DLD1 (cell line): Measurements from ENCODE around the gene NRXN3.

Experiments
- in situ Hi-C: cut with HindIII; loops from 2 replicates; pipeline ENCODE4 v1.10.0; 2017; ENCODE audit warnings: low sequenced_read_pairs

Gene NRXN3

DNA sequence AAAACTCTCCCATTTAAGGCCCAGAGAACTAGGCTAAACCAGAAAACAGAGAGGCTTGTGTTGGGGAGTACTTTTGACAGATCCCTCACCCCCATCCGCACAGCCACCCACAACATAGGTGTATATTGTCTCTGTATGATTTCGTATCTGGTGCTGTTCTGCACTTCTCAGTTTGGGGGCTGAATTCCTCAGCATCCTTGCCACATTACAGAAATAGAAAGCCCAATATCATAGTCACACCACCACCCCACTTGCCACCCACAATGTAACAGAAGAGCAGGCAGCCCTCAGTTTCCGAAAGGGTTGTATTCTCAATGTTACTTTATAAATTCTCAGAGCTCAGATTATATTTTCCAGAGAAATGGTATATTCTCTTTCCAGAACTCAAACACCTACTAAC is 1090.2 kb downstream of the NRXN3 start:
- in situ Hi-C loops: no loop called here

DNA sequence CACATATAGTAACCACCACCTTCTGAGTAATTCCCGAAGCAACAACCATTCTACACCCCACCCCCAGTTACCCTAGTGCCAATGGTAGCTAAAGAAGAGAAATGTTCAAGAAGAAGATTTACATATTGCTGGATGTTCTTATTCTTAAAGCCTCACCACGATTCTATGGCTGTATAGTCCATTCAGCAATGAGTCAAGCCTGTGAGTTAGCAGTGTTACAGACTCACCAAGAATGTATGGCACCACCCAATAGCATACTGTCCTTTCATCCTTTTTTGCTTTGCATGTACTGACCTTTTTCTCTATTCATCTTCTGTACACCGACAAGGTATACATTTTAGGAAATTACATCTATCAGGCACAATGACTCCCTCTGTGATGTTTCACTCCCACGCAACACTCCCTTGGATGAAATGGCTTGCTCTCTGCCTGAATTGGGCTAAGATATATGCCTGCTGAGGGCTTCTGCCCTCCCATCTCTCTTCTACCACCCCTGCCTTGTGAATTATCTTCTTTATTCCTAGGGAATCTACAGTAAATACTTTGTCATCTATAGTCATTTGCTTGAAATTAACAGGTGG is 1095.3 kb downstream of the NRXN3 start:
- in situ Hi-C loops: no loop called here

- in situ Hi-C loops: no loop called here
These were observed 1100.2 kb downstream of the NRXN3 start for GRCh38 chr14:79270361-79270760.

GRCh38 chr14:79271122-79271521 is 1100.9 kb downstream of the NRXN3 start:
- in situ Hi-C loops: no loop called here

- in situ Hi-C loops: no loop called here
These were observed 1104.6 kb downstream of the NRXN3 start for GRCh38 chr14:79274641-79275291.

GRCh38 chr14:79275292-79275655 is 1105.1 kb downstream of the NRXN3 start:
- in situ Hi-C loops: no loop called here

DNA sequence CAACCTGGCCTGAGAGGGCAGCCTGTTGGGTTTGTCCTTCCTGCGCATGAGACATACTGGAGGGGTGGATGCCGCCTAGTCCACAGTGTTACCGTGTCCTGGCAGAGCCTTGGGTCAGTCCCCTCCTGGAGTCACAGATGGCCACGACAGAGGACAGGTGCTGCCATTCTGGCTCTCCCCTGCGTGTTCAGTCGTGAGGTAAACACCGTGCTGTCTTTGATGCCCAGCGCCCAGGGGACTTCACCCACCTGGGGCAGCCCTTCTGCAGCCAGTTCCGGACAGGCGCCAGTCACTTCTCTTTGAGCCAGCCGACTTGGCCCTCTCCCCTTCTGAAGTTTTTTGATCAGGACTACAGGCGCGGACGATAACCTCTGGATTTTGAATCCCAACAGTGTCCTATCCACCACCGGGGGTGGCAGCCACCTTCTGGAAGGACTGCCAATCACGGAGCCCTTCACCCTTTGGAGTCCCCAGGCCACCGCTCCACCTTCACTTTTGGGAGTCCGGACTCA is 1108.2 kb downstream of the NRXN3 start:
- in situ Hi-C loops: no loop called here

- in situ Hi-C loops: no loop called here
These were observed 1108.8 kb downstream of the NRXN3 start for GRCh38 chr14:79278798-79279644.

DNA sequence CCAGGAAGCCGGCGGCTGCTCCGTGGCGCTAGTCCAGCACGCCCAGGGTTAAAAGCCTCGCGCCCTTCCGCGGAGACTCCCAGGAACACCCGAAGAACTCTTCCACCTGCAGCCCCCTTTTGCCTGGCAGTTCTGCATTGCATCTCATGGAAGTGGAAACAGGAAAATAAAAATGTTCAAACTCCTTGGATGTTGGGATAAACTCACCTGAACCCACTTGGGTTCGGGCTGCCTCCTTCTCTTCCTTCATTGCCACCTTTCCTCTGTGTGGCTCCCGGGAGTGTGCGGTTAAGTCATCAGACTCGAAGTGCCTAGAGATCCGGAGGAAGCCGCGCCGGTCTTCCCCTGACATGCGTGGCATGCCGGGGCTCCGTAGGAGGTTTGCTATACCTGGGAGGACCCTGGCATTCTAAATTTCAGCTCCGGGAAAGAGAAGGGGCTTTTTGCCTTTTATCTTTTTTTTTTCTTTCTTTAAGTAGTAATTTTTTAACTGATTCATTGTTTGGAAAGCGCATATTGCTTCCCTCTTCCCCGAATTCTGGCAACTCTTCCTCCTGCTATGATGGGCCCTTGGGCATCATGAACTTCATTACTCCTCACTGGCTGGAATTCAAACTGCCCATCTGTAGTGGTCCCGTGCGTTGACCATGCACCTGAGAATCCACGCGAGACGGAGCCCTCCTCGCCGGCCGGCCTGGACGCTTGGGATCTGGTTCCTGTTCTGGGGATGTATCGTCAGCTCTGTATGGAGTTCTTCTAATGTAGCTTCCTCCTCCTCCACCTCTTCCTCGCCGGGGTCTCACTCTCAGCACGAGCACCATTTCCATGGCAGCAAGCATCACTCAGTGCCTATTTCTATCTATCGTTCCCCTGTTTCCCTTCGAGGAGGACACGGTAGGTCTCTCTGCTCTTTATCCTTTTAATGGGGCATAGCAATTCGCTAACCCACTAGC is 1109.7 kb downstream of the NRXN3 start:
- in situ Hi-C loops: no loop called here

DNA sequence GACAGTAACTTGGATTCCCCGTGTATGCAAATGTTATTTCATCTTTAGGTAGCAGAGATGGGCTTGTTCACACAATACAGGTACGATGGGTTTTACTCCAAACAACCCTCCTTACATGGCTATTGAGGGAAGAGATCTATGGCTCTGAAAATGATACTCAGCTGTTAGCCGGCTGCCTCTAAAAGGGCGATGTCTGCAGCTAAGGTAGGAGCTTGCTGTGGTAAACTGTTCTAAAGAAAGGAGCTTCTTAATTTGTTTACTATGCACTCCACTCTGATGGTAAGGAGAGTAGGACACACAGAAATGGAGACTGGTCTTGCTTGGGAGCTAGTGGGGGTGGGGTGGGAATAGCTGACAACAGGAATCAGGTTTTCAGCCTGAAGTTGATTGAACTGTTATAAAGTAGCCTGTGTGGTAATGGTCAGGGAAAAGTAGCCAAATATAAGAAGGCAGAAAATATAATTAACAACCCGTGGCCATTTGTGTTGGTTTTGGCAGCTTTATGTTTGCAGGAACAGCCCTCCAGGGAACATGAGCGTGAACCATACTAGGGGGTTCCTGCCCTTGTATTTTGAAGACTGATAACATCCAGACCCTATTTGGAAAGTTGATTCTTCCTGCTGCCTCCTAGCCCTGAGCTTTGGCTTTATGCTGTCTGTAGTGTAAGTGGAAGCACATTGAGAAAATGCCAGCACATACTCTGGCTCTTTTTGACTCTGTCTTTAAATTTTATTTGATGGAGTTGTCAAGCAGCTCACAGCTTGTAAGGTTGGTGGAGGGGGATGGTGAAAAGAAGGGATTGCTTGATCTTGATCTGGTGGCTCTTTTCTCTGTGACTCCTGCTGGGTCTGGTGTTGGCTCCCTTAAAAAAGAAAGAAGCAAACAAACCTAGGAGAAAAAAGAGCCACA is 1111.3 kb downstream of the NRXN3 start:
- in situ Hi-C loops: no loop called here

DNA sequence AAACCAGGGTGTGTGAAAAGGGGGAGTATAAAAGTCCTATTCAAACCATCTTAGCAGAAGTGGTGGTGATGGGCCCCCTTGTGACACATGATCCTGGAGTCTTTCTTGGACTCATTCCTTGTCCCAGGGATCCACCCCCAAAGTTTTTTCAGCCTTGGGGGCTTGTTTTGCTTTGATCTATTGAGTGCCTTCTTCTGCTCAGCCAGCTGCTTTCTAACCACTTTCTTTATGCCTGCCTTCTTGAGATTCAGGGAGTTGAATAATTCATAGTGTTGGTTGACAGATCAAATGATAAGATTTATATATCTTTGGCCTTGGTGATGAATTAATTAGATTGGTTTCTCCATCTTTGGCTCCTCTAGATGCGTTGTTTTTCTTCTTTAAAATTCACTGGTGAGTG is 1114.4 kb downstream of the NRXN3 start:
- in situ Hi-C loops: no loop called here

DNA sequence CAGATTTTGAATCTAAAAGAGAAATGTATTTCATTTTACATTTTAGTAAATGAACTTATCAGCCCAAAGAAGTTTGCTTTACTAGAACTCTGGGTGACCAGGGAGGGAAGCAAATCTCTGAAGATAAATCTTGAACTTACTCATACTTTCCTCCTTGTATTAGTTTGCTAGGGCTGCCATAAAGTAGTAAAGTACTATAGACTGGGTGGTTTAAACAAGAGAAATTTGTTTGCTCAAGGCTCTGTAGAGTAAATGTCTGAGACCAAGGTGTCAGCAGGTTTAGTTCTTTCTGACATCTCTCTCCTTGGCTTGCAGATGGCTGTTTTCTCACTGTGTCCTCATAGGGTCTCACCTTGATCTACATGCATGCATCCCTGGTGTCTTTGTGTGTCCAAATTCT is 1115.1 kb downstream of the NRXN3 start:
- in situ Hi-C loops: no loop called here

DNA sequence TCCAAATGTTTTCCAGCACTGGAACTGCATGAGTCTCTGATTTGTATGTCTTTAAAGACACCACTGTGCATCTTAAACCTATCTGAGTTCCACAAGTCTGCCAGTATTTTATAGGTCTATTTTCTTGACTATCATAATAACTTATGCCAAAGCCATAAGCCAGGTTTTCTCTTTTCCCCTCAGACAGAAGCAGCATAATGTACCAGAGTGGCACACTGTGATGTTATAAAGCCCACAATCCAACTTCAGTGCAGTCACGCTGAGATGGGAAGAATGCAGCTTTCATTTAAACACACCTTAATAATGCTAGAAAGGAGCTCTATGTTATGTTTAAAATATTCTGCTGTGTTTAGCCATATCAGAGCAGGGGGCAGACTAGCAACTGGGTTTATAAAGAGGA is 1117.8 kb downstream of the NRXN3 start:
- in situ Hi-C loops: no loop called here

- in situ Hi-C loops: no loop called here
These were observed 1123.5 kb downstream of the NRXN3 start for GRCh38 chr14:79293482-79294177.

DNA sequence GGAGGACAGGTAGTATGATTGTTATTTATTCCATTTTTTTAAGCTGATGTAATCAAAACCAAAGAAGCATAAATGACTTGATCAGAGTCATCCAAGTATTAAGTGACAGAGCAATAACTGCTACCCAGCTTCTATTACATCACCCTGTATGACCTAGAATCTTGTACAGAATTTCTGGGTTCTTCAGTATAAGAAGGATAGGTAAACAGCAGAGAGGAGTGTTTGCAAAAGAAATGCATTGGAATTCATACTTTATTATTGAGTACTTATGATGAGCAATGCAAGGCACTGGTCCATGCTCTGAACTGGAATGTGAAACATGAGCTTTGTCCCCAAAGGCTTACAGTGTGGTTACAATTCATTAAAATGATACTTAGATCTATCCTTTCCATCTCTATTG is 1124.3 kb downstream of the NRXN3 start:
- in situ Hi-C loops: no loop called here

- in situ Hi-C loops: no loop called here
These were observed 1125.2 kb downstream of the NRXN3 start for GRCh38 chr14:79295385-79295784.

DNA sequence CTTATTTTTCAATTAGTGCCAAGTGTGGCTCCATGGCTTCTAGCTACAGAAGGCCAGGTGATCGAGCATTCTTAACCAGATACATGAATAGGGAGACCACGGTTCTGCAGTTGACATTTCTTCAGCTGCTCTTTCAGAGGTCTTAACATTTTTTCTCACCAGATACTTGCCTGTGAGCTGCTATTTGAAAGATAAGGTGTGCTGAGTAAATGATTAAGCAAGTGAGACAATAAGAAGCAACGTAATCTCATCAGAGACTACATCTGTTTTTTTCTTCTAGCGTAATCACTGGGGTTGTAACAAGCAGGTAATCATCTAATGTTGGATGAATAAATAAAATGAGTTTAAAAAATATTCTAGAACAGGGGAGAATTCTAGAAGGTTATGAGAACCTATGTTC is 1128.2 kb downstream of the NRXN3 start:
- in situ Hi-C loops: no loop called here

DNA sequence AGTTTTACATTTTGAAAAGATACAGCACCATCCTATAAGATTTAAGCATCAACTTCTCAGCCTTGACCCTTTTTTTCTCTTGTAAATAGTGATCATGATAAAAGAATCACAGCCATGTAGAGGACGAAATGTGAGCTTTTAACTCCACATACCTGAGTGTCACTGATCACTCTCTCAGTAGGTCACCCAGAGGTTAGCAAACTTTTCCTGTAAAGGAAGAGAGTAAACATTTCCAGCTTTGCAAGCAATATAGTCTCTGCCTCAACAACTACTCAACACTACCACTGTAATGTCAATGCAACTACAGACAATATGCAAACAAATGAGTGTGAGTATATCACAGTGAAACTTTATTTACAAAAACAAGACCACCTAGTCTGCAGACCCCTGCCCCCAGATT is 1129.0 kb downstream of the NRXN3 start:
- in situ Hi-C loops: no loop called here

DNA sequence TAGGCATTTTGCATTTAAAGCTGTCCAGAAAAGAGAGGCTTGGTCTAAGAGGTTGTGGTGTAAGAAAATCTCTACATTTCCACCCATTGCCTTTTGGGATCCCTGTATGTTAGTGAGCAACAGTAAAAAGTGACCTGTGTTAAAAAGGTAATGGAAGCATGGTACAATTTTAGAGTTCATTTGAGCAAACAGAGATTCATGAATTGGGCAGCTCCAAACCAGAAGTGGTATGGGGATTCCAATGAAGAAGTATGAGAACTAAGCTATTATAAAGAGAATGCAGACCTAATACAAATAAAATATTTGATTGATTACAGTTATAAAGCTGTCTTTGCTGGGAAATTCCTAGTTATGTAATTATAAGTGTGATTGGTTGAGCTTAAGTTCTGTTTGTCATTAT is 1134.1 kb downstream of the NRXN3 start:
- in situ Hi-C loops: no loop called here
